ENCODE measurements around the gene NAA11. TPM values are rescaled to one million over a fixed set of nuclear protein-coding genes. Genes with fewer than 3 reads are reported as not detected.

NAA11 gene
- not detected in 2 replicates for total RNA-seq (2014; rRNA removed)
- polyA plus RNA-seq (2012): not detected

DNA sequence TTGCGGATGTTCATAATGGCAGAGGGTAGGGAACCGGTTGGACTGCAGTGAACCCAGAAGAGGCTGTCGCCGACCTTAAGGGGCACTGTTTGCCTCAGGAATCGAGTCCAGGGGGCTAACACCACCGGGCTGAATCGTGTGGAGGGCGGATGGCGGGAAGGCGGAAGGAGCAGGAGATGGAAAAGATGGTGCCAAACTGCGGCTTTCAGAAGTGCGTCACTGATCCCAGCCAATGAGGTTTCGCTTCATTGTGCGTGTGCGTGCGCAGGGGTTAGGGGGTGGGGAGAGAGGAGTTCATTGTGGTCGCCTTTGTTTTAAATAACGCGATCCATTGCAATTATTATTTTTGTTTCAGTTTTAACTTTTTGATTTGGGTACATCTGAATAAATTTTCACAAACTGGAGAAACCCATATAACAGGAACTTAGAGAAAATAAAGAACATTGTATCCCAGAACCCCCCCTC, at the start of gene NAA11:
TSS of gene NAA11 (minus strand) at position 198 of the 465 bp plus-strand sequence. CDS start at position 14, 184 bp downstream.
- DNase-seq (ENCODE audit: low read depth): no peak

DNA sequence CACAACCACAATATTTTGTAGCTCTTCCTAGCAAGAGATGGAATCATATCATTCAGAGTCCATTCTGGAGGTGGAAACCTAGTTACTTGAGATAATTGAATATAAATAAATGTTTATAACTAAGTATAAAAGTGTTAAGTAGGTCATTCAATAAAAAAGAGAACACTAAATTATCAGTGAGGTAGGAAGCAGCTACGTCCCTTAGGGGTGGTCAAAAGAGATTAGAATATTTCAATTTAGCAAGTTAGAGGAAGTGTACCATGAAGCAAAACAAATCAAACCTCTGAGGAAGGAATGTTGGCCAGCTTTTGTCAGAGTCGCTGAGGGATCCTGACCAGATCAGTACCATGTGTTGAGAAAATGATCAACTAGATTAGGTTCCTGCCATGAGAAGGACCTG, 44.2 kb upstream of the NAA11 start:
- no peak for DNase-seq (ENCODE audit: low read depth)

DNA sequence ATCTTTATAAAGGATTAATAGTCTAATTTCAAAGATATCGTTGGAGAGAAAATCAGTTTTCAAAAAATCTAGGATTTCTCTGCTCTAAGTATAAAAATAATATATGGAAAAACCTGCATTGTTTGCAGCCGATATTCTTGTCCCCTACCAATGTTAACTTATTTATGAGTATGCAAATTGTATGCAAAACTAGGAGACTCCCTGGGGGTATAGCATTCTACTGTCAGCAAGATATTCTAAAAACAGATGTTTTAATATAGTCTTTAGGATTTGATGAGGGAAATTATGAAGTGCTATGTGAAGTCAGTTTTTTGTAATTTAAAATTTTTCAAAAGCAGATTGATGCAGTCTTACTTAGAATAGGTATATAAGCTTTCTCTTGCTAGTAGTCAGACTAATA, 41.2 kb upstream of the NAA11 start:
- DNase-seq (ENCODE audit: low read depth): no peak

DNA sequence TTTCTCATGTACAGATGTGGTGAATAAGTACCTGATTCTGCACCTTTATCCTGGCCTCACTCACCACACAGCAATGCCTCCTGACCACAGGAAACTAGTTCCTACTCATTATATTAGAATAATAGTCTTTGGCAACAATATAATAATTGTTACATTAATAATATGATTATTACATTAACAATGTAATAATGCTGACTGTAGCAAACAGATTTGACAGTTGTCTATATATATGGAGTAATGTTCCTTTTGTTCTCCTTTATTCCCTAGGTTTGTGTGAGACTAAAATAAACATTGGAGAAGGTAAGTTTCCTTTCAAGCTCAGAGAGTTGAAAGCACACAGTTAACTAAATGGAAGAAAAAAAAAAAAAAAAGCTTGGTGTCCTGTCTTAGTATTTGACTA, 40.6 kb upstream of the NAA11 start:
- no peak for DNase-seq (ENCODE audit: low read depth)

DNA sequence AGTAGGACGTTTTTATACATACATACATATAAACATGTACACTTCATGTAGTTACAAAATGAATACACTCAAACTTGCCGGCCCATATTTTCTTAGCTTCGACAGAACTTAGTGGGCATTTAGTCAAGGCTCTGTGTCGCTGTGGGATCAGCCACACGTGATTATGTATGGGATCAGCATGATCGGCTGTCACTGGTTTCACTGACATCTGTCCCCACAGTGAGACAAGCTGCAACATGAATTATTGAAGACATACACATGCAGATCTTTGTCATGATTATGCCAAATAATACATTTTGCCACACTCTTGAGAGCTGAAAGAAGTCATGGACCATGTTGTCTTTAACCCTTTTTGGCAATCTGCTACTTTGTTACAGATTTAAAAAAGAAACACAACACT, 38.2 kb upstream of the NAA11 start:
- no peak for DNase-seq (ENCODE audit: low read depth)

DNA sequence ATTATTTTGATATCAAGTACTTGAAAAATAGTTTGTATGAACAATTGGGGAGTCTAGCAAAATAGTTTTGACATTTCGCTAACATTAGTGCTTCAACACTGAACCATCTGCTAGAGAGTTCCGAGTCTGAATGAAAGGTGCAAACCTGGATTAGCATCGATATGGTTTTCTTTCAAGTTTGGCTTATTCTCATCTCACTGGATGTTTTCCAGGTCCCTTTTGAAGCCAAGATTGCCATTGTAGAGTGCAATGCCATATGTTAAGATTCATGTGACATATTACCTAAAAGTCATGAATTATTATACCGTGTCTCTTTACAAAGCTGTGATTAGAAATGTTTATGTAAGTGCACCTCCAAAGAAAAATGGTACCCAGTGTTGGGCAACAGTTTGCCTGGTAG, 36.8 kb upstream of the NAA11 start:
- no peak for DNase-seq (ENCODE audit: low read depth)

DNA sequence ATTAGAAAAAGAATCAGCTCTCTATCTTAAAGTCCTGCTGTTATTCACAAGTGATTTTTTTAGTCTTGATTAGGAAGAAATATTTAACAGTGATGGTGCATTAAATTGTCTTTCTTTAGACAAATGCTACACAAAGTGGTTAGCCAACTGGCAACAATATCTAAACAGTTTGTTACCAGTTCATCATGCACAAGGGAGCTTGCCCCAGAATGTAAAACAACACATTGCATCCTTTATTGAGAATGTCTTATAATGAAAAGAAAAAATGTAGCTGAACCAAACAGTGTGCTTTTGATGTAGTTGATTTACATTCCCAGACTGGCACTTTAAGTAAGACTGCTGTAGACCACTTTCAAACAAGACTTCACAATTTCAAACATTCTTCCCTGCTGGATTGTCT, 34.1 kb upstream of the NAA11 start:
- DNase-seq (ENCODE audit: low read depth): no peak

DNA sequence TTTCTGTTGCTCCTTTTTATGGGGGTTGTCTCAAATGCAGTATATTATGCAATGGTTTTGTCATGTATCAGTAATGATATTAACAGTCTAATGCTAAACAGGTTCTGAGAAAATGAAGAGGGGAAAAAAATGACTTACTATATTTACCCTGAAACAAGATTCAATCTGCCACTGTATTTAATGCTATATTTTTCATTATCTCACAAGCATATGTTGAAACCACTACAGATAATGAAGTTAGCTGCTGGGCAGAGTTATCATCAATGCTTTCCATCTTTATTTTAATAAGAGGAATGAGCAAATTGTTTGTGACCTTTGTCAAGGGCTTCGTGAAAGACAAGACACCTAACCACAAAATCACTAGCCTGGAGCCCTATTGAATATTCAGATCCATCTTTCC, 32.6 kb upstream of the NAA11 start:
- no peak for DNase-seq (ENCODE audit: low read depth)

DNA sequence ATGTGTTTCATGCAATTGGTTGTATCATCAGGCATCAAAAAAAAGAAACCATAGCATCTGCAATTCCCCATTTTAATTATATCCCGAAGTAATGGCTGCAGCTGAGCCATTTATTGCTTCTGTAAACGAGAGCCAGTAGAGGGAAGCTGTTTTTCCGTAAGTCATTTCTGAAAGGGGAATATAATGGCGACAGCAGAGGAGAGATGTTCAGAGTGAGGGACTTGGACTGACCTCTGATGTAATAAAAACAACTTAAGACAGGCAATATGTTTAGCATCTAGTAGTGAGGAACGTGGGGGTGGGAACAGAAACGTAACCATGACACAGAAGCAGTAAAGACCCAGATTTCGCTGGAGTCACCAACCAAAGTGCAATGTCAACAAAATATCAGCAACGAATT, 31.5 kb upstream of the NAA11 start:
- DNase-seq (ENCODE audit: low read depth): no peak

DNA sequence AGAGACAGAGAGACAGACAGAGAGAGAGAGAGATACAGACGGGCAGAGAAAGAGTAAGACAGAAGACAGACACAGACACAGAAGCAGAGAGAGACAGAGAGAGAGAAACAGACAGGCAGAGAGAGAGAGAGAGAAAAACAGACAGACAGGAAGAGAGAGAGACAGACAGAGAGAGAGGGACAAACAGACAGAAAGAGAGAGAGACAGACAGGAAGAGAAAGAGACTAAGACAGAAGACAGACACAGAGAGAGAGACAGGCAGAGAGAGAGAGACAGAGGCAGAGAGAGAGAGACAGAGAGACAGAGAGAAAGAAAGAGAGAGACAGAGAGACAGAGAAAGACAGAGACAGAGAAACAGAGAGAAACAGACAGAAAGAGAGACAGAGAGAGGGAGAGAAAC, 27.2 kb upstream of the NAA11 start:
- no peak for DNase-seq (ENCODE audit: low read depth)

DNA sequence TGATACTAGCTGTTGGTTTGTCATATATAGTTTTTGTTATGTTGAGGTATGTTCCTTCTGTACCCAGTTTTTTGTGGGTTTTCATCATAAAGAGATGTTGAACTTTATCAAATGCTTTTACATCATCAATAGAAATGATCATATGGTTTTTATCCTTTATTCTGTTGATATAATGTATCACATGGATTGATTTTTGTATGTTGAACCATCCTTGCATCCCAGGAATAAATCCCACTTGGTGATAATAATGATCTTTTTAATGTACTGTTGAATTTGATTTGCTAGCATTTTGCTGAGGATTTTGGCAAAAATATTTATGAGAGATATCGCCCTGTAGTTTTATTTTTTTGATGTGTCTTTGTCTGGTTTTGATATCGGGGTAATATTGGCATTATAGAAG, 22.5 kb upstream of the NAA11 start:
- no peak for DNase-seq (ENCODE audit: low read depth)

DNA sequence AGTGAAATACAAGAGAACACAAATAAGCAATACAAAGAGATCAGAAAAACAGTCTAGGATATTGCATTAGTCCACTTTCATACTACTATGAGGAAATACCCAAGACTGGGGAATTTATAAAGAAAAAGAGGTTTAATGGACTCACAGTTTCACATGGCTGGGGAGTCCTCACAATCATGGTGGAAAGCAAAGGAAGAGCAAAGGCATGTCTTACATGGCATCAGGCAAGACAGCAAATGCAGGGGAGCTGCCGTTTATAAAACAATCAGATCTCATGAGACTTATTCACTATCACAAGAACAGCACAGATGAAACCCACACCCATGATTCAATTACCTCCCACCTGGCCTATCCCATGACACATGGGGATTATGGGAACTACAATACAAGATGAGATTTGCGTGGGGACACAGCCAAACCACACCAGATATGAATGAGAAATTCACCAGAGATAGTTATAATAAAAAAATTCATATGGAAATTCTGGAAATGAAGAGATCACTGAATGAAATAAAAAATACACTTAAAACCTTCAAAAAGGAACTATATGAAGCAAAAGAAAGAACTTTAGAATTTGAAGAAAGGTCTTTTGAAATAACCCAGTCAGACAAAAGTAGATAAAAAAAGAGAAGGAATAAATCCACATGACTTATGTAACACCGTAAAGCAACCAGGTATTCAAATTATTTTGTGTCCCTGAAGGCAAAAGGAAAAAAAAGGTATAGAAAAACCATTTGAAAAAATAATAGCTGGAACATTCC, 16.2 kb upstream of the NAA11 start:
- DNase-seq (ENCODE audit: low read depth): no peak

DNA sequence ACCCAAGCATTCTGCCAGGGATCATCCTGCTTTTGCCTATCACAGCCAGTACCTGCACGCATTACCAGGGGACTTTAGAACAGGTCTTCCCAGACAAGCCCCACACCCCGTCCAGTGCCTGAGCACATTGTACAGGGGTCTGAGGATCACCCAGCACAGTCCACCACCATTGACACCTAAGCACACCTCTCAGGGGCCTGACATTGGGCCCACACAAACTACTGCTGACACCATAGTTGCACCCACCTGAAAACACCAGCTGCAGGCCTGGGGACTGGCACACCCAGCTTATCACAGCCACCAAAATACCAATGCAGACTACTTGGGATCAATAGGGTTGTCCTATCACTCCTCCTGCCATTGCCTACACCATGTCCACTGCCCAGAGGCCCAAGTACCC, 14.7 kb upstream of the NAA11 start:
- DNase-seq (ENCODE audit: low read depth): no peak

DNA sequence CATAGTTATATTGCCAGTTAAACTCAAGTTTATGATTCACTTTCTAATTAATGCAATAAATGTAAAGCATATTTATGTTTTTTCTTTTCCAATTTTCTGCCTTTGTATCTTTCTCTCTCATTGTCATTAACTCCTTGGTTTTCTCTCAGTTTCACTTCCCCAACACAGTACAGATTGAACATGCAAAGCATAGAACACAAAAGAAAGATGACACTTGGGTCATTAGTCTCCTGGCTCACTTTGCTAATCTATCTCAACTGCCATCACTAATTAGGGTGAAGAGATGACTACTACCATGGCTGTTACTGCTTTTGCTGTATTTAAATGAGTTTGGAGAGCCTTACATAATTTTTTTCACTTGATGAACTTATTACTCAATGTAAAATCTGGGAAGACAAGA, 12.3 kb upstream of the NAA11 start:
- no peak for DNase-seq (ENCODE audit: low read depth)

DNA sequence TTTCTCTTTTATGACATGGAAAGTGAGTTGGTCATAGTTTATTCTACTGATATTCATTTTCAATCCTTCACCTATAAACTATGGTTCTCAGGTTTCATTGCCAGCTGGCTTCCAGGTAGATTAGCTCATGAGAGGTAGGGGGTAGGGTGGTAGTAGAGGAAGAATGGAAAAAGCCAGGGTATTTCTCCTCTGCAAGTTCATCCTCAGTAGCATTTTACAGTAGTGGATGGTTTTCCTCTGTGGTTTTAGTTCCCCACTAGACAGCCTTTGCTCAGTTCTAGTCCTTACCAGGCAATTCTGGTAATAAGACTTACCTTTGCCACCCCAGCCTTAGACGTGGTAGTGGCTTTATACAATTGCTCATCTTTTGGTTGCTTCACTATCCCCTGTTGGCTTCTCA, 8.9 kb upstream of the NAA11 start:
- no peak for DNase-seq (ENCODE audit: low read depth)

DNA sequence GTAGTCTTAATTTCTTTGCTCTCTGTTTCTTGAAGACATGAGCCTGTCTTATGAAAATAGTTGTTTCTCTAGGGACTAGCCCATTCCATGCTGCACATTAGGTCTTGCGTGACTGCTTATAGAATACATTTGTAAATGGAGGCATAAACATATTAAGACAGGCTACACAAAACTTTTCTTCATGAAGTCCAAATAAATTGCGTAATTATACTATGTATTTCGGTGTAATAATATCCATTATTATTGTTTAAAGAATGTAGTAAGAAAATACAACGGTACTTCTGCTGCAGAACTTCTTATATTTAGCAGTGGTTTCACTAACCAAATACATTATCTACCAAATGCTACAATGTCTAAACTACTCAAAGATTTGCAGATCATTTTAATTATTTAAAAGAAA, 8.5 kb upstream of the NAA11 start:
- no peak for DNase-seq (ENCODE audit: low read depth)

DNA sequence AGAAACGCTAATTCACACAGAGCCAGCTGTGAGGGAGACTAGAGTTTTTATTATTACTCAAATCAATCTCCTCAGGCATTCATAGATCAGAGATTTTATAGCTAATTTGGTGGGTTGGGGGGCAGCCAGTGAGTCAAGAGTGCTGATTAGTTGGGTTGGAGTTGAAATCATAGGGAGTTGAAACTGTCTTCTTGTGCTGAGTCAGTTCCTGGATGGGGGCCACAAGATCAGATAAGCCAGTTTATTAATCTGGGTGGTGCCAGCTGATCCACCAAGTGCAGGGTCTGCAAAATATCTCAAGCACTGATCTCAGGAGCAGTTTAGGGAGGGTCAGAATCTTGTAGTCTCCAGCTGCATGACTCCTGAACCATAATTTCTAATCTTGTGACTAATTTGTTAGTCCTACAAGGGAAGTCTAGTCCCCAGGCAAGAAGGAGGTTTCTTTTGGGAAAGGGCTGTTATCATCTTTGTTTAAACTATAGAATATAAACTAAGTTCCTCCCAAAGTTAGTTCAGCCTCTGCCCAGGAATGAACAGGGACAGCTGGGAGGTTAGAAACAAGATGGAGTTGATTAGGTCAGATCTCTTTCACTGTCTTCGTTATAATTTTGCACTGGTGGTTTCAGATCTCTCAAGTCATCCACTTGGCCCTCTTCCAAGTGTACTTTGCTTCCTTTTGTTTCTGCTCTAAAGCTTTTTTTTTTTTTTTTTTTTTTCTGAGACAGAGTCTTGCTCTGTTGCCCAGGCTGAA, 5.4 kb upstream of the NAA11 start:
- no peak for DNase-seq (ENCODE audit: low read depth)

DNA sequence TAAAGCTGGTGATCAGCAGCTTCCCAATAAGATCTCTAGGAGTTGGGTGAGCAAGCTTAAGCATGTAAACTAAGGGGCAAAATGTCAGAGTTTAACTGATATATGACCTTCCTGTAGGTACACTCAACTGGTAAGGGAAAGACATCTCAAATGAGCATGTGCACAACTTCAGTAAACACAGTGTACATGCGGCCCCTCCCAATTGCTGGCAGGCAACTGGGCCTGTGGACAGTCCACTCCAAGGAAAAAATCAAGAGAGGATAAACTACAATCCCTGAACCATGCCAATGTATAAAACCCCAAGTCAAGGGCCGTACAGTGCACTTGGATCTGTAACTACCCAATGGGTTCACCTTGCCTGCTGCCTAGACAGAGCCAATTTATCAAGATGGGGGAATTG, 4.9 kb upstream of the NAA11 start:
- no peak for DNase-seq (ENCODE audit: low read depth)

DNA sequence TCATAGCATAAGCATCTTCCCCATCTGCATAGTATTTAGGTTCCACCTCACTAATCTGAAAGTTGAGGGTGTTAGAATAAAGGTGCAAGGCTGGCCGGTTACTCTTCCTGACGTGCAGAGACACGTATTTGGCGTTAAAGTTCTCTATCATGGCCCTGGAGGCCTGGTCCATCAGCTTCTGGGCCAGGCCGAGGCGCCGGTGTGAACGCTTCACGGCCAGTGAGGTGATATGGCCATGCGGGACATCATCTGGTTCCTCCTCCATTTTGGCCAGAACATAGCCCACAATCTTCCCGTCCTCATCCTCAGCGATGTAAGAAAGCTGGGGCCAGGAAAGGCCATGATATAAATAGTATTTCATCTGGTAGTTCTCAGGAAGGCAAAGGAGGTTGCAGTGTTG, 425 bp downstream of the NAA11 start:
- DNase-seq (ENCODE audit: low read depth): no peak

DNA sequence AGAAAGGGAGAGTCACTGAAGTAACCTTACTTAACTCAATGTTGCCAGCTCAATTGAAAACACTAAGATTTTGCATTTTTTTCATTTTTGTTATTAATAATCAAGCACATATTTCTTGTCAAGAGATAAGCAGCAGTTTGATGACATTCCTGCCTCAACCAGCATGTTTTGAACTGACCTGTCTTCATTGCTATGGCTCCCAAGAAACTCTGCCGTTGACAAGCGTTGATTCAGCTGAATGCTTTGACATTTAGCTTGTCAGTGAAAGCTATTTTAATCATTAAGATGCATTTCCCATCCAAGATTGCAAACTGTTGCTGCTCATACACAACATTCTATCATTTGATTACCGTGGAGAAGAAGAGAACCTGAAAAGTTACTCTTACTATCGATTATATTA, 5.9 kb downstream of the NAA11 start:
- no peak for DNase-seq (ENCODE audit: low read depth)

DNA sequence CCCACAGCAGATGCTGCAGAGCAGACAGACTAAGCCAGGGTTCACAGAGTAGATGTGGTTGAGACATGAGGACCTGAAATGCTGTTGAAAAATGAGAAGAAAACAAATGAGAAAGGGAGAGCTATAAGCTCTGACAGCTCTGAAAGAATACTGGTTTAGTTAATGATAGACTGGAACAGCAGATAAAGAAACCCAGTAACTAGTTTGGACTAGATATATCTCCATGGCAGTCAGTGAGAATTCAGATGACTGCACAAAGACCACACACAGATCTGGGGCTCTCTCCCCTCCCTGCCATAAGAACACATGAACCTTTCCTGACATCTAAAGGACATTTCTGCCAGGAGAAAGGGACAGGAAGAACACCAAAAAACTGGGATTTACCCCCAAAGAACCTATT, 8.2 kb downstream of the NAA11 start:
- no peak for DNase-seq (ENCODE audit: low read depth)

DNA sequence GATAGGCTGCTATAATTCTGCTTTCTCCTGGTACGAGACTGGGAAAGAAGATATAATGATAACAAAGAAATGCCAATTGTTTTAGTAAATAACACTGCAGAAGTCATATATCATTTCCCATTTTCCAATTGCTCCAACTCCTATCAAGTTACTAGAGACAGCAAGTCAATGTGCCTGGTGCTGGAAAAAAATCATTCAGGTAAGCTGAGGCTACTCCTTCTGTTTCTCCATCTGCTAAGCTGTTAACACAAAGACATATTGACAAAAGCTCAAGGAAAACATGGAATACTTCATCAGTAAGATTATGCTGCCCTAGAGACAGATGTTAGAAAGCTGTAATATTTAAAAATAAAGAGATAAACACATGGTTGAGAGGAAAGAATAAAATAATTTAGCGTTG, 10.0 kb downstream of the NAA11 start:
- DNase-seq (ENCODE audit: low read depth): no peak

DNA sequence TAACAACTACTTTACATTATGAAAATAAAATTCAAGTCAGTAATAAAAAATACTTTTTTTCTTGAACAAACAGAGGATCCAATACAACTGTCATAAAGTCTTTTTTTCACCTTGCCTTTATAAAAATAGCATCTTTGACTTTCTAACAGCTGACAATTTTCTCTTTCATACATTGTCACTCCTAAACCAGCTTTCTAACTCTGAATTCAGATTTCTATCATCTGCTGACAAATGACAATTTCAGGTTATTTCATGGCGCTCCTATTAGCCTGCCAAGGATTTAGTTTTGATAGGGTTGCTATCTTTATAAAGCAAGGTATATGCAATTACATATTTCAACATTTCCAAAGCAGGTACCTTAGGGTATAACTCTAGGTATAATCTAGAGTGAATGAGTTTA, 14.6 kb downstream of the NAA11 start:
- no peak for DNase-seq (ENCODE audit: low read depth)

Data from LHCN-M2 (cell line).